Measurements from ENCODE around the gene LSAMP. TPM values are rescaled to one million over a fixed set of nuclear protein-coding genes. Genes with fewer than 3 reads are reported as not detected.

Gene LSAMP
- total RNA-seq, 1 experiment from 2014 or later = 0.90 TPM

DNA sequence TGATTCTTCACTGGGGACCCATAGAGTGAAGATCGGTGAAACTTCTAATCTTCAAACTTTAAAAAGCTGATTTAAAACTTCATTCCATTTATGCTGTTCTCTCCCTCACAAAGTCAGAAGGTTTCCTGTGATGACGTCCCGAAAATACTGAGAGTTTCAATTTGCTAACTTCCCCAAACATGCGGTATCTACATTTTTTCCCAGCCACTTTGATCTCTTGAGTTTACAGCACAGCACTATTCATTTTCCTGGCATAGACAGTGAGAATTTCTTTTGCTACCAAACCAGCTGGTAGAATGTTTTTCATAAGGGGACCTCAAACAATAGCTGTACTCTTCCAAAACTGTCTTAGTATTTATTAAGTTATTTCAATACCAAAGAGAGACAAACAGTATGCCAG is 156.8 kb downstream of the LSAMP start:
- H3K27me3 Mint-ChIP-seq (ENCODE audit: low read depth) = no peaks in the 10 kb centered on the region
- no peak overlapping the region for H3K9ac ChIP-seq (ENCODE audit: extremely low read depth, insufficient read length, low read length)

More for the DNA sequence above, 156.8 kb downstream of the LSAMP start:
- Mint-ChIP-seq H3K4me3 (no peak overlapping the region), H3K27ac (no peak overlapping the region), H3K36me3 (ENCODE audit: insufficient read depth in 1 of 3, low read depth in 3 of 3) (no peaks in the 10 kb centered on the region), H3K4me1 (peaks cover 12% of the 10 kb centered on the region in 2 experiments), H3K9me3 (no peaks in the 10 kb centered on the region)
- Histone ChIP-seq H3K79me2 (ENCODE audit: insufficient read depth, low read length) (no peaks in the 10 kb centered on the region), H3K79me1 (ENCODE audit: insufficient read depth, low read depth, low read length, poor library complexity, severe bottlenecking) (no peaks in the 10 kb centered on the region), H4K20me1 (ENCODE audit: control insufficient read depth, insufficient read depth, insufficient read length) (no peaks in the 10 kb centered on the region), H4K5ac (ENCODE audit: insufficient read length, low read depth, low read length) (no peak overlapping the region), H4K91ac (ENCODE audit: insufficient read length, low read depth, low read length) (no peak overlapping the region), H3K27me3 (ENCODE audit: insufficient read depth, low read length) (no peaks in the 10 kb centered on the region), H3K9me3 (ENCODE audit: control insufficient read depth, low read depth, low read length) (no peaks in the 10 kb centered on the region), H3K23me2 (ENCODE audit: insufficient read length, low read depth, low read length, poor library complexity, severe bottlenecking) (no peaks in the 10 kb centered on the region), H2BK20ac (ENCODE audit: low read depth, low read length, poor library complexity, severe bottlenecking) (no peak overlapping the region), H3K23ac (ENCODE audit: insufficient read length, low read depth, low read length) (no peak overlapping the region), H3T11ph (ENCODE audit: low read length) (no peak overlapping the region), H2AK5ac (ENCODE audit: insufficient read length, low read length) (no peak overlapping the region), H2BK120ac (ENCODE audit: low read depth, low read length, poor library complexity, severe bottlenecking) (no peak overlapping the region), H2BK15ac (ENCODE audit: low read depth, low read length) (no peak overlapping the region), H3K27ac (ENCODE audit: insufficient read length, low read depth, low read length) (no peak overlapping the region), H2AFZ (ENCODE audit: low read length) (no peak overlapping the region), H3K4me2 (ENCODE audit: insufficient read depth, insufficient read length, low read length) (no peak overlapping the region), H3K18ac (ENCODE audit: insufficient read length, low read depth, low read length) (no peak overlapping the region), H3K4me1 (ENCODE audit: insufficient read depth, low read length) (peaks cover 8% of the 10 kb centered on the region; the same call in 1 of the 2 replicates), H3K4ac (ENCODE audit: low read depth, low read length) (no peak overlapping the region), H2BK12ac (ENCODE audit: insufficient read length, low read depth, low read length) (no peak overlapping the region), H3K56ac (ENCODE audit: insufficient read length, low read depth, low read length) (no peak overlapping the region), H3K14ac (ENCODE audit: insufficient read depth, low read length) (no peak overlapping the region), H2BK5ac (ENCODE audit: insufficient read length, low read length) (no peak overlapping the region), H4K8ac (replicated peaks; ENCODE audit: insufficient read length, low read depth, low read length) (no peak overlapping the region)
- no peak for DNase-seq
- WGBS (ENCODE audit: extremely low coverage, insufficient read length, low lambda C conversion rate) = no CpG with 5 or more reads among the region's 4 CpGs
- TF ChIP-seq, protein P1, sequence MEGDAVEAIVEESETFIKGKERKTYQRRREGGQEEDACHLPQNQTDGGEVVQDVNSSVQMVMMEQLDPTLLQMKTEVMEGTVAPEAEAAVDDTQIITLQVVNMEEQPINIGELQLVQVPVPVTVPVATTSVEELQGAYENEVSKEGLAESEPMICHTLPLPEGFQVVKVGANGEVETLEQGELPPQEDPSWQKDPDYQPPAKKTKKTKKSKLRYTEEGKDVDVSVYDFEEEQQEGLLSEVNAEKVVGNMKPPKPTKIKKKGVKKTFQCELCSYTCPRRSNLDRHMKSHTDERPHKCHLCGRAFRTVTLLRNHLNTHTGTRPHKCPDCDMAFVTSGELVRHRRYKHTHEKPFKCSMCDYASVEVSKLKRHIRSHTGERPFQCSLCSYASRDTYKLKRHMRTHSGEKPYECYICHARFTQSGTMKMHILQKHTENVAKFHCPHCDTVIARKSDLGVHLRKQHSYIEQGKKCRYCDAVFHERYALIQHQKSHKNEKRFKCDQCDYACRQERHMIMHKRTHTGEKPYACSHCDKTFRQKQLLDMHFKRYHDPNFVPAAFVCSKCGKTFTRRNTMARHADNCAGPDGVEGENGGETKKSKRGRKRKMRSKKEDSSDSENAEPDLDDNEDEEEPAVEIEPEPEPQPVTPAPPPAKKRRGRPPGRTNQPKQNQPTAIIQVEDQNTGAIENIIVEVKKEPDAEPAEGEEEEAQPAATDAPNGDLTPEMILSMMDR (conservative IDR thresholded peaks at IDR 0.05) = no peak
